GM21717 (cell line): ENCODE results near the gene SIN3B.
"Not testable (repeated sequence)": the region's sequence is repeated elsewhere in the genome, so short reads cannot be mapped to it uniquely, and the experiment has no call there.

Experiments used
- ATAC-seq: cut with Tn5 transposase; IDR thresholded peaks from one replicate; pipeline ENCODE4 v1.9.1; 2021; ENCODE audit warnings: mild to moderate bottlenecking, moderate library complexity; ENCODE audit not compliant: unreplicated experiment

SIN3B gene, protein sequence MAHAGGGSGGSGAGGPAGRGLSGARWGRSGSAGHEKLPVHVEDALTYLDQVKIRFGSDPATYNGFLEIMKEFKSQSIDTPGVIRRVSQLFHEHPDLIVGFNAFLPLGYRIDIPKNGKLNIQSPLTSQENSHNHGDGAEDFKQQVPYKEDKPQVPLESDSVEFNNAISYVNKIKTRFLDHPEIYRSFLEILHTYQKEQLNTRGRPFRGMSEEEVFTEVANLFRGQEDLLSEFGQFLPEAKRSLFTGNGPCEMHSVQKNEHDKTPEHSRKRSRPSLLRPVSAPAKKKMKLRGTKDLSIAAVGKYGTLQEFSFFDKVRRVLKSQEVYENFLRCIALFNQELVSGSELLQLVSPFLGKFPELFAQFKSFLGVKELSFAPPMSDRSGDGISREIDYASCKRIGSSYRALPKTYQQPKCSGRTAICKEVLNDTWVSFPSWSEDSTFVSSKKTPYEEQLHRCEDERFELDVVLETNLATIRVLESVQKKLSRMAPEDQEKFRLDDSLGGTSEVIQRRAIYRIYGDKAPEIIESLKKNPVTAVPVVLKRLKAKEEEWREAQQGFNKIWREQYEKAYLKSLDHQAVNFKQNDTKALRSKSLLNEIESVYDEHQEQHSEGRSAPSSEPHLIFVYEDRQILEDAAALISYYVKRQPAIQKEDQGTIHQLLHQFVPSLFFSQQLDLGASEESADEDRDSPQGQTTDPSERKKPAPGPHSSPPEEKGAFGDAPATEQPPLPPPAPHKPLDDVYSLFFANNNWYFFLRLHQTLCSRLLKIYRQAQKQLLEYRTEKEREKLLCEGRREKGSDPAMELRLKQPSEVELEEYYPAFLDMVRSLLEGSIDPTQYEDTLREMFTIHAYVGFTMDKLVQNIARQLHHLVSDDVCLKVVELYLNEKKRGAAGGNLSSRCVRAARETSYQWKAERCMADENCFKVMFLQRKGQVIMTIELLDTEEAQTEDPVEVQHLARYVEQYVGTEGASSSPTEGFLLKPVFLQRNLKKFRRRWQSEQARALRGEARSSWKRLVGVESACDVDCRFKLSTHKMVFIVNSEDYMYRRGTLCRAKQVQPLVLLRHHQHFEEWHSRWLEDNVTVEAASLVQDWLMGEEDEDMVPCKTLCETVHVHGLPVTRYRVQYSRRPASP

GRCh38 chr19:16829010-16829821 is at the start of gene SIN3B:
SIN3B (plus strand) TSS chr19:16829398; CDS start chr19:16829421, 23 bp downstream.
- no peak for ATAC-seq

GRCh38 chr19:16779539-16780163 is 49.5 kb upstream of the SIN3B start:
- ATAC-seq, result no peak

DNA sequence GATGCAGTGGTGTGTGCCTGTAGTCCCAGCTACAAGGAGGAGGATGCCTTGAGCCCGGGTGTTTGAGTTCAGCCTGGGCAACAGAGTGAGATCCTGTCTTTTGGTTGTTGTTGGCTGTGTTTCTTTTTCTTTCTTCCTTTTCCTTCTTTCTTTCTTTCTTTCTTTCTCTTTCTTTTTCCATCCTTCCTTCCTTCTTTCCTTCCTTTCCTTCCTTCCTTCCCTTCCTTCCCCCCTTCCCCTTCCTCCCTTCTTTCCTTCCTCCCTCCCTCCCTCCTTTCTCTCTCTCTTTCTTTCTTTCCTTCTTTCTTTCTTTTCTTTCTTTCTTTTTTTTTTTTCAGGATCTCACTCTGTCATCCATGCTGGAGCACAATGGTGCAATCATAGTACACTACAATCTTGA is 46.5 kb upstream of the SIN3B start:
- ATAC-seq, result no peak

- no peak for ATAC-seq
Observed at GRCh38 chr19:16788479-16788878, 40.7 kb upstream of the SIN3B start.

GRCh38 chr19:16789238-16789637 is 40.0 kb upstream of the SIN3B start:
- no peak for ATAC-seq

- no peak for ATAC-seq
Observed at GRCh38 chr19:16790051-16790450, 39.1 kb upstream of the SIN3B start.

DNA sequence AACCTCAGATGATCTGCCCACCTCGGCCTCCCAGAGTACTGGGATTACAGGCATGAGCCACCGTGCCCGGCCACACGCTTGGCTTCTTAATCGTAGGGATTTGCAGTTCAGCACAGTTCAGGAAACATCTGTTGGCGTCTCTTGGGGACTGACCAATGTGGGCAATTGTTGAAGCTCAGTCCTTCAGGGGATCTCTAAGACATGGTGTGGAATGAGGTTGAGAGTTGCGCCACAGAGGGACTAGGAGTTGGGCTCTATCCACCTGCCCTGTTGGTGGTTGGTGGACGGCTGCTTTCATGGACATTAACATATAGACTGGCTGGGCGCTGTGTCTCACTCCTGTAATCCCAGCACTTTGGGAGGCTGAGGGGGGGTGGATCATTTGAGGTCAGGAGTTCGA is 37.3 kb upstream of the SIN3B start:
- ATAC-seq, result no peak

DNA sequence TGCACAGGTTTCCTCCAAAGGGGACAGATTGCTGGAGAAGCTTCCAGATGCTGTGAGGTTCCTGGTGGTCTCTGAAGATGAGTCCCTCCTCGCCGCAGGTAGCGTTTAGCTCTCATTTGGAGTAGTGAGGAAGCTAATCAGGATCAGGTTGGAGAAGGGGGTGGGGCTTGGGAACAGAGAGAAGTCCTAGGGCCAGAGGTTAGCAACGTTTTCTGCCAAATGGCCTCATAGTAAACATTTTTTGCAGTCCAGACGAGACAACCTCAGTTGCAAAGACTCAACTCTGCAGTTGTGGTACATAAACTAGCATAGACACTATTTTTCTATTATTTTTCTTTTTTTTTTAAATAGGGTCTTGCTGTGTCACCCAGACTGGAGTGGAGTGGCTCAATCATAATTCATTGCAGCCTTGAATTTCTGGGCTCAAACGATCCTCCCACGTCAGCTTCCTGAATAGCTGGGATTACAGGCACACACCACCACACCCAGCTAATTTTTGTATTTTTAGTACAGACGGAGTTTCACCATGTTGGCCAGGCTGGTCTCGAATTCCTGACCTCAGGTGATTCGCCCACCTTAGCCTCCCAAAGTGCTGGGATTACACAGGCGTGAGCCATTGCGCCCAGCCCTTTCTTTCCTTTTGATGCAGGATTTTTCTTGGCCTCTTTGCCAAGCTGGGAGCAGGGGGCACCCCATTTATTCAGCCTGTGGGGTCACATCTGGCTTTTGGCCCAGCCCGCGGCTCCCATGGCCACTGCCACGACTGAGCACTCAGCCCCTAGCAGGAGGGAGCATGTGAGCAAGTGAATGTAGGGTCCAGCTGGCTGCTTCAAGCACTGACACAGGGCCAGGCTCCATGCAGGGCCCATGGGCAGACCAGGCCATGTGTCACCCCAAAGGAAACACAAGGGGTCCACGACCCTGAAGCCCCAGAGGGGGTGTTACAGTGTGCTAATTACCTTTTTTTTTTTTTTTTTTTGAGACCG is 34.4 kb upstream of the SIN3B start:
- ATAC-seq, result no peak

- ATAC-seq, result no peak
Observed at GRCh38 chr19:16795731-16796130, 33.5 kb upstream of the SIN3B start.

DNA sequence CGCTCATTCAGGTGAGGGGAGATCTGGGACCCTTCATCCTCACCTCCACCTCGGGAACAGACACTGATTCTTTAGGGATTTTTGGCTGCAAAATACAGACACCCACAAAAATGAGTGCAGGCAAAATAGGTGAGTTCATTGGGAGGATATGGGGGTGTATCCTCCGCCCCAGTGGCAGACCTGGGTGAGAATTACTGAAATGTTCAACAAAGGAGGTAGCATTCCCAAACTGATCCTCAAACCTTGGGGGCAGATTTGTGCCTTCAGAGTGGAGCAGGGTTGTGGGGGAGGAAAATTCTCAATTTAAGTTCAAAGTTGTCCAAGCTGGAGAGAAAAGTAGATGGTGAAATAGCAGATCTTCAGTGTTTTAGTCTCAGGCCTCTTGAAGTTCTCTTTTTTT is 31.3 kb upstream of the SIN3B start:
- ATAC-seq, result no peak

- ATAC-seq, result not testable (repeated sequence)
Observed at GRCh38 chr19:16798326-16798725, 30.9 kb upstream of the SIN3B start.

GRCh38 chr19:16799740-16800139 is 29.5 kb upstream of the SIN3B start:
- ATAC-seq, result no peak

DNA sequence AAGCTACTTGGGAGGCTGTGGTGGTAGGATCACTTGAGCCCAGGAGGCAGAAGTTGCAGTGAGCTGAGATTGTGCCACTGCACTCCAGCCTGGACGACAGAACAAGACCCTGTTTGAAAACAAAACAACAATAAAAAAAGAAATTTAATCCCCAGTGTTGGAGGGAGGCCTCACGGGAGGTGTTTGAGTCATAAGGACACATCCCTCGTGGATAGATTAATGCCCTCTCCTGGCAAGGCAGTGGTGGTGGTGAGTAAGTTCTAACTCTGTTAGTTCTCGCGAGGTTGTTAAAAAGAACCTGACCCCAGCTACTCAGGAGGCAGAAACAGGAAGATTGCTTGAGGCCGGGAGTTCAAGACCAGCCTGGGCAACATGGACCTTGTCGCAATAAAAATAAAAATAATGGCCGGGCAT is 27.6 kb upstream of the SIN3B start:
- no peak for ATAC-seq

DNA sequence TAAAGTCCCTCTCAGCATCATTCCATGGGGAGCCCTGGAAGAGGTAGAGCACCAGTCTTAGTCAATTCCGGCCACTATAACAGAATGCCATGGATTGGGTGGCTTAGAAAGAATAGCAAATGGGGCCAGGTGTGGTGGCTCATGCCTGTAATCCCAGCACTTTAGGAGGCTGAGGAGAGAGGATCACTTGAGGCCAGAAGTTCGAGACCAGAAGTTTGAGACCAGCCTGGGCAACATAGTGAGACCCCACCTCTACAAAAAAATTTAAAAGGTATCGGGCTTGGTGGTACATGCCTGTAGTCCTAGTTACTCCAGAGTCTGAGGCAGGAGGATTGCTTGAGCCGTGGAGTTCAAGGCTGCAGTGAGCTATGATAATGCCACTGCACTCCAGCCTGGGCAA is 25.0 kb upstream of the SIN3B start:
- ATAC-seq, result no peak

DNA sequence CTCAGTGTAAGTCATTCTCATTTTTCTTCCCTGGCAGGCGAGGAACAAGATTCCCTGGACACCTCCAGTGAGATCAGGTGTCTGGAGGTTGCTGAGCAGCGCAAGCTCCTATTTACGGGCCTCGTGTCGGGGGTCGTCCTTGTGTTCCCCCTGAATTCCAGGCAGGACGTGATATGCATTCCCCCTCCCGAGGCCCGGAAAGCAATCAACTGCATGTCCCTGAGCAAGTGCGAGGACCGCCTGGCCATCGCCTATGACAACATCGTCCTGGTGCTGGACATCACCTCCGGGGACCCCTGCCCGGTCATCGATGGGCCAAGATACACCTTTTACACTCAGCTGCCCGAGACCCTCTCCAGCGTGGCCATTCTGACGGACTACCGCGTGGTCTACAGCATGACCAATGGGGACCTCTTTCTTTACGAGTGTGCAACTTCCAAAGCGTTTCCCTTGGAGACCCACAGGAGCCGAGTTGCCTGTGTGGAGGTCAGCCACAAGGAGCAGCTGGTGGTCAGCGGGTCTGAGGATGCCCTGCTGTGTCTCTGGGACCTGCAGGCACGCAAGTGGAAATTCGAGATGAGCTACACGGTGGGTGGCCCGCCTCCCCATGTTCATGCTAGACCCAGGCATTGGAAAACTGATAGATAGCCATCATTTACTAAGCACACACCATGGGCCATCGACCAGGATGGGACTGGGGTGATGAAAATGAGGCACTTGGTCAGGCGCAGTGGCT is 21.5 kb upstream of the SIN3B start:
- ATAC-seq, result no peak

GRCh38 chr19:16814526-16815100 is 14.6 kb upstream of the SIN3B start:
- ATAC-seq, result no peak

DNA sequence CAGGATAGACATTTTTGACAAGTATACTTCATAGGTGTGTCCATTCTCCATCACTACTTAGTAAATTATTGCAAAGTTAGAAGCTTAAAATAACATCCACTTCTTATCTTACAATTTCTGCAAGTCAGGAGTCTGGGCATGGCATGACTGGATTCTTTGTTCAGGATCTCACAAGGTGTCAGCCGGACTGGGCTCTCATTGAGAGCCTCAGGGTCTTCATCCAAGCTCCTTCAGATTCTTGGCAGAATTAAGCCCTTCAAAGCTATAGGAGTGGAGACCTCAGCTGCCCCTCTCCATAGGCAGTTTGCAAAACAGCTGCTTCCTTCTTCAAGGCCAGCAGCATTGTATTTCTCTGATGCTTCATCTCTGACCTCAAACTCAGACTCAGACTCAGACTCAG is 9.1 kb upstream of the SIN3B start:
- no peak for ATAC-seq

GRCh38 chr19:16821081-16821480 is 8.1 kb upstream of the SIN3B start:
- ATAC-seq, result no peak
